Hematopoietic multipotent progenitor cell treated with erythropoietin and hydrocortisone succinate and interleukin-3 and kit ligand, for 17 days (in vitro differentiated cells): ENCODE results near the gene DNAJB8.

Experiments
- DNase-seq: peaks from one replicate; pipeline ENCODE4 v3.0.0-alpha.2; 2015; ENCODE audit warnings: low spot score

DNAJB8 gene

GRCh38 chr3:128425142-128425845 is 41.4 kb downstream of the DNAJB8 start:
- no peak for DNase-seq

DNA sequence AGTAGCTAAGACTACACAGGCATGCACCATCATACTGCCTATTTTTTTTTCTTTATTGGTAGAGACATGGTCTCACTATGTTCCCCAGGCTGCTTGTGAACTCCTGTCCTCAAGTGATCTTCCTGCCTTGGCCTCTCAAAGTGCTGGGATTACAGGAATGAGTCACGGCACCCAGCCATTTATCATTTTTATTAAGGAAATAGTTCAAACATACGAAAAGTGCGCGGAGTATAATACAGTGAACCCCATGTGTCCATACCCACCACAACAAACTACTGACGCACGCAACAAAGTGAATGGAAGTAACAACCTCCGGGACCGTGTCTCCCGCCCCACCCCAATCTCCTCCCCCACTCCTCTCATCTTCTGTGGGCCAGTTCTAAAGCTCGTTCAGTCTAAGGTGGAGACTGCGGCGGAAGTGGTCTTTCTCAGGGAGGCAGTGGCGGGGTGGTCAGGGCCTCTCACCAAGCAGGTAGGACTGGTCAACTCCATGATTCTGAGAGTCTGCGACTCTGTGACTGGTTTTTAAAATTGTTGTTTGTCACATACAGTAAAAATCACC is 42.1 kb downstream of the DNAJB8 start:
- DNase-seq: no peak

GRCh38 chr3:128423525-128424147 is 43.1 kb downstream of the DNAJB8 start:
- DNase-seq: no peak

DNA sequence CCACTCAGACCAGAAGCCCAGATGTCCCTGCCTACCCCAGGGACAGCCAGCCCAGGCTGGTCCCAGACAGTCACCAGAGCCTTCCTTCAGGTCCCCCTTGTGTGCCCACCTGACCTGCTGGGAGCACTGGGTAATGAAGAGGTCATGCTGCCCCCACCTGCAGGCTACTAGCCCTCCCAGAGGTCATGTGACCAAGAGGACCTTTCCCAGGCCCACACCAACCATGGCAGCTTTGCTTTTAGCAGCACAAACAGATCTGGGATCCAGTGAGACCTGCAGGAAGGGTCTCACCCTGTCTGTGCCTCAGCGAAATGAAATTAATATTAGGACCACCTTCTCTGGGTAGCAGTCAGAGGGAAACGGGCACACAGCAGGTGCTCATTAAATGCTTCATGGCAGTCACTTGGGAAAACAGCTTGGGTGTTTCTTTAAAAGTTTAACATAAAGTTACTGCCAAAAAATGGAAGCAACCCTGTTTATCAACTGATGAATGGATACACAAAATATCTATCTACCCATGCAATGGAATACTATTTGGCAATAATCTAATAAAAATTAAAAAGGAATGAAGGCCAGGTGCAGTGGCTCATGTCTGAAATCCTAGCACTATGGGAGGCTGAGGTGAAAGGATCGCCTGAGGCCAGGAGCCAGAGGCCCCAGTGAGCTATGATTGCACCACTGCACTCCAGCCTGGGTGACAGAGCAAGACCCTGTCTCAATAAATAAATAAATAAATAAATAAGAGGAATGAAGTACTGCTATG is 43.7 kb downstream of the DNAJB8 start:
- DNase-seq: no peak

- no peak for DNase-seq
These were observed 44.7 kb downstream of the DNAJB8 start for GRCh38 chr3:128421966-128422365.

GRCh38 chr3:128421439-128421836 is 45.3 kb downstream of the DNAJB8 start:
- no peak for DNase-seq

DNA sequence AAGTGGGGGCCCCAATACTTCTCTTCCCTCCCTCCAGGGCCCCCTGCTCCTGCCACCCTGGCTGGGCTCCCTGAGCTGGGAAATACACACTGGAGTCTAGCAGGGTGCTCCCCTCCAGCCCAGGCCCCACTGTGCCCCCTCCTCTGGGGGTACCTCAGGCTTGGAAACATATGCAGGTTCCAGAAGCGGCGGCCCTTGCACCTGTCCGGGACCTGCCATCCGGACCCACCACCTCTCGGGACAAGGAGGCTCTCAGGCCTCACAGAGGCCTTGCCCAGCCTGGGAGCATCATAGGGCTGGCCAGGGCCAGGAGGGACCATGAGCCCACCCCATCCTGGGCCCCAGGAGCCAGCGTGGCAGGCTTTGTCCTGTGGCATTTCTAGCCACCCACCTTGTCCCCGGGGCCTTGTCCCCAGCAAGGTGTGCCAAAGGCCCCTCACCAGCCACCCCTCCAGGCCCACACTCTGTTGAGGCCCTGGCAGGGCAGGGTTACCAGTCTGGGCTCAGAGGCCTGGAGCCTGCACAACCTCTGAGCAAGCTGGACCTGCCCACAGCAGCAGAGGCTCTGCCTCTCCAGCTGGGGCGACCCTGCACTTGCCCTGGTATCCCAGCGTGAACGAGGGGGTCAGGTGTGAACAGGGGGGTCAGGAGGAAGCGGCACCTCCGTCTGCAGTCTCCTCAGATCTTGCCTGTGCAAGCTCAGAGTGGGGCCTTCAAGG is 45.8 kb downstream of the DNAJB8 start:
- no peak for DNase-seq

DNA sequence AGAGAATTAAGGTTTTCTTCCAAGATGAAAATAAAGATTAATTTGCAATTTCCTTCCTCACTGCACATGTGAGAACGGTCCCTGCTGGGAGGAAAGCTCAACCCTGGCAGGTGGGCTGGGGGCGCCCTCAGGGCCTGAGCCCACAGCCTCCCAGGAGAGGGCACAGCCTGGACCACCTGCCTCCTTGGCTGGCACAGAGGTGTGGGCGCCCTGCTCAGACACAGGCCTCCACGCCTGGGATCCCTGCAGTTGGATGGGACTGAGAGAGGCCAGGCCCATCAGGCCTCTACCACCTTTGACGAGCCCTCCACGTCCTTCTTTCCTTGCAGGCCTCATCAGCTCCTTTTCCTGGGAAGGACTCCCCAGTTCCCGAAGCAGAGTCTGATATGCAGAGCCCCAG is 46.4 kb downstream of the DNAJB8 start:
- no peak for DNase-seq

- DNase-seq: no peak
These were observed 47.4 kb downstream of the DNAJB8 start for GRCh38 chr3:128419311-128419710.

DNA sequence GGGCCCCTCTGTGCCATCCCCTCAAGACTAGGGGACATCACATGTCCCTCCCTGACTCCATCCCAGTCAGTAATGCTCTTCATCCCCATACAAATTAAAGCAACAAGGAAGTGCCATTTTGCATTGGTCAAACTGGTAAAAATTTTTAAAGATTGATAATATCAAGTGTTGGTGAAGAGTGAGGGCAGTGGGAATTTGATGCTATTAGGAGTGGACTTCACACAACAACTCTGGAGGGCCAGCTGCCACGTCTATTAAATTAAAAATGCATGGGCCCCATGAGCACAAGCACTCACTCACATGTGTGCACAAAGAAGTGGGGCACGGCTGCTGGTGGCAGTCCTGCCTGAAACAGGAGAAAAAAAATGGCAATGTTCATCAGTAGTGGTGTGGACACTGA is 47.8 kb downstream of the DNAJB8 start:
- no peak for DNase-seq

DNA sequence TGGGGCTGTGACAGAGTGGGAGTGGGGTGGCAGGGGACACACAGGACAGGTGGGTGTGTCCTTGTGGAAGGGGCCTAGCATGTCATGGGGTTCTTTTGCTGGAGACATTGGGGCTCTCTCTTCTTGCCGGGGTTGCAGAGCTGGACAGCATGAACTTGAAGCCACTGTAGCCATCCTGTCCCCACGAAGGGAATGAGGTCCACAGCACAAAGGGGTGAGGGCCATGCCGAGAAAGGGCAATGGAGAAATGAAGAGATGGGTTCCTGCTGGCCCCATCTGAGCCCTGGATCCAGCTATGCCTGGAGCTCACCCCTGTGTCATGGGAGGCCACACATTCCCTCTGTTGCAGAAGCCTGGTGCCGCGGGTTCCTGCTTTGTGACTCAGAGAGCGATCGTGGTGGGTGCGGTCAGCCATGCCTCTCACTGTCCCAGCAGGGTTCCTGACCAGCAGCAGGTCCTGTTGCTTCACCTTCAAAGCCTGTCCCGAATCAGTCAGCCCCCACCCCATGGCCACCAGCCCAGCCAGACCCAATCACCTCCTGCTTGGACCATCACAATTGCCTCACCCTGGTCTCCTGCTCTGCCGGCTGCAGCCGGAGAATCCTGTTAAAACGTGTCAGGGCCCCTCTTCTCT is 50.0 kb downstream of the DNAJB8 start:
- DNase-seq: no peak

GRCh38 chr3:128415773-128416577 is 50.7 kb downstream of the DNAJB8 start:
- DNase-seq: no peak

DNA sequence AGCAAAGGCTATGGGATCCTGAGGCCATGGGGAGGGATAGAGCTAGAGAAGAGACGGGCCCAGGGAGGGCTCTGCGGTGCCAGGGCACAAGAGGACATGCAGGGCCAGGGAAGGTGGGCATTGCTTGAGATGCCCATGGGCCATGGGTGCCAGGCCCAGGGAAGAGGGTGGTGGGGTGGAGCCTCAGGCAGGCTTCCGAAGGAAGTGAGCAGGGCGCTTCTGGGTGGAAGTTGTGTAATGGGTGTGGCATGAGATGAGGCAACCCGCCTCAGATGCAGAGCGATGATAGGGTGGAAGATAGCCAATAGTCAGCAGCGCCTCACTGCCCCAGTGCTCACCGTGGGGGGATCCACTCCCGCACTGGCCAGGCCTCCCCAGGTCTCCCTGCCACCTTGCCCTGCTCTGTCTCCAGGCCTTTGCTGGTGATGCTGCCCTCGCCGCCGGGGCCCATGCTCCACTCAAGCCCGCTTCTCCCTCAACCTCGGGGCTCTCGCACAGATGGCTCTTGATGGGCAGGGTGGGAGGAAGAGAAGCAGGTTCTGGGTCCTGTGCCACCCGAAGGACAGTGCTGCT is 51.4 kb downstream of the DNAJB8 start:
- DNase-seq: no peak

GRCh38 chr3:128413413-128414205 is 53.1 kb downstream of the DNAJB8 start:
- DNase-seq: no peak

- no peak for DNase-seq
These were observed 53.7 kb downstream of the DNAJB8 start for GRCh38 chr3:128413003-128413370.
